Measurements from ENCODE around the gene C3orf52. TPM values are rescaled to one million over a fixed set of nuclear protein-coding genes. Genes with fewer than 3 reads are reported as not detected.

Gene C3orf52, protein sequence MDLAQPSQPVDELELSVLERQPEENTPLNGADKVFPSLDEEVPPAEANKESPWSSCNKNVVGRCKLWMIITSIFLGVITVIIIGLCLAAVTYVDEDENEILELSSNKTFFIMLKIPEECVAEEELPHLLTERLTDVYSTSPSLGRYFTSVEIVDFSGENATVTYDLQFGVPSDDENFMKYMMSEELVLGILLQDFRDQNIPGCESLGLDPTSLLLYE
- 5.1 and 6.0 TPM in 2 replicates for total RNA-seq (2014; rRNA removed; shearing (Covaris generic))

DNA sequence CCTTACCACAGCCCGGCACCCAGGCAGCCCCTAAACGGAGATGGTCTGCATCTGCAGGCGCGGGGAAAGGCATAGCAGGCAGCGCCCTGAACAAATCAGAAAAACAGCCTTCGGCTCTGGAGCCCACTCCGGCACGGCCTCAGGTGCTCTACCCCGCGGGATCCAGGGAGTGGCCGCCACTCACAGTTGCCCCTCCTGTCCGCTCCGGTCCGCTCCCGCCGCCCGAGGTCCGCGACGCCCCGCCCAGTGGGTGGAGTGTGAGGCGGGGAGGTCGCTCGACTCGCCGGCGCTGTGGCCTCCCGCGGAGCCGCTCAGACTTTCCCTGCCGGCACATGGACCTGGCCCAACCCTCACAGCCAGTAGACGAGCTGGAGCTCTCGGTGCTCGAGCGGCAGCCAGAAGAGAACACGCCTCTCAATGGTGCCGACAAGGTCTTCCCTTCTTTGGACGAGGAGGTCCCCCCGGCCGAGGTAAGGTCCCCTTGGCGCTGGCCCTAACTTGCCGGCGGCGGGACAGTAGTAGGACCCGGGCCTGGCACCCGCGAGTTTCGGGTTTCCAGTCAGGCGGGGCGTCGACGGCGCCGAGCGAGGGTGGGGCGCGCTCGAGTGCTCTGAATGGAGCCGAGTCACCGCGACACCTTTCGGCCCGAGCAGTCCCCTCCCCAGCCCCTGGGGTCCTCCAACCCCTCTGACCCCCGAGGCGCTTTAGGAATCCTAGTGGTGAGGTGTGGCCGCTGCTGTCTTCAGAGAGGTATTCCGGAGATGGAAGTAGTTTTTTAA, at the start of gene C3orf52:
C3orf52 (plus strand) TSS at position 314 of the 779 bp plus-strand sequence; CDS start at position 333, 19 bp downstream.

DNA sequence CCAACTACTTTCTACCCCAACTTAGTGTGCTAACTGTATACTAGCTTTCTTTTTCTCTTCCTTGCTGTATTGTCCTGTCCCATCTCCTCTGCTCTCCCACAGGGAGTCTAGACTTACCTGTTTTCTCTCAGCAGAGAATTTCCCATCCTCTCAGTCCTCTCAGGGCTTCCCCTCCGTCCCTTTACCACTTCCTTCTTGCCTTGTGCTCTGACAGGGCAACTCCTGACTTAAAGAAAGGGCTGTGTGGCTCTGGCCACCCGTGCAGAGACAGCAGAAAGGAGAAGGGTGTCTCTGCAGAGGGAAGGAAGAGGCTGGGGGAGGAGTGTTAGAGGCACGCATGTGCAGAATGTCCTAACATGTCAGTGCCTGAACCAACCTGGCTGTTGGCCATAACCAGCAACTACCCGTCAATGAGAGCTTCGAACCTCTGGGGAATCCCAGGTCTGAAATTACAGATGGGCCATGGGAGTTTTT, 46.8 kb downstream of the C3orf52 start, which contains the start of gene GCSAM:
GCSAM (minus strand) TSS at position 274 of the 474 bp plus-strand sequence; CDS start at position 146, 128 bp downstream.

Small RNA genes lying within 50 kb of the gene (small RNA-seq; reads per million reads assigned to genes)
- not detected for gene MIR567

Other genes with a start within 250 kb of the C3orf52 start
- gene PHLDB2, start 227.1 kb upstream of the C3orf52 start, total RNA-seq (2014; rRNA removed; shearing (Covaris generic)): 41.7 and 42.4 TPM in 2 replicates
- gene ABHD10, start 107.4 kb upstream of the C3orf52 start, total RNA-seq (2014; rRNA removed; shearing (Covaris generic)): 29.0 and 29.9 TPM in 2 replicates
- 10.9 and 13.3 TPM in 2 replicates for gene TAGLN3, start 87.5 kb upstream of the C3orf52 start, total RNA-seq (2014; rRNA removed; shearing (Covaris generic))
- not detected in 2 replicates for gene TMPRSS7, start 51.7 kb upstream of the C3orf52 start, total RNA-seq (2014; rRNA removed; shearing (Covaris generic))
- not detected in 2 replicates for gene GCSAM, start 46.9 kb downstream of the C3orf52 start, total RNA-seq (2014; rRNA removed; shearing (Covaris generic))
- 0.04 TPM in 1 of 2 replicates, not detected in the other for gene SLC9C1, start 207.8 kb downstream of the C3orf52 start, total RNA-seq (2014; rRNA removed; shearing (Covaris generic))
- 0.82 and 0.91 TPM in 2 replicates for gene CD200, start 246.8 kb downstream of the C3orf52 start, total RNA-seq (2014; rRNA removed; shearing (Covaris generic))